ENCODE results near the gene PACRG. TPM values are rescaled to one million over a fixed set of nuclear protein-coding genes. Genes with fewer than 3 reads are reported as not detected.

The PACRG gene
- total RNA-seq, 1 experiment from 2014 or later = not detected

GRCh38 chr6:162700966-162701365 lies 26.8 kb upstream of the PACRG start:
- intact Hi-C loops (cut with micrococcal nuclease; ENCODE audit: unreplicated experiment) = no loop called here
- Mint-ChIP-seq H3K36me3 (ENCODE audit: insufficient read depth, unreplicated experiment) (no peaks in the 10 kb centered on the region), H3K4me1 (ENCODE audit: low read depth, unreplicated experiment) (no peaks in the 10 kb centered on the region), H3K4me3 (ENCODE audit: unreplicated experiment) (no peak overlapping the region), H3K27ac (ENCODE audit: unreplicated experiment) (no peak overlapping the region), H3K9me3 (ENCODE audit: unreplicated experiment) (no peaks in the 10 kb centered on the region), H3K27me3 (ENCODE audit: insufficient read depth, unreplicated experiment) (no peaks in the 10 kb centered on the region)
- no peak for TF ChIP-seq CTCF (IDR thresholded peaks at IDR 0.05; ENCODE audit: insufficient read depth in 1 of 2, low read depth in 1 of 2, low read length in 1 of 2, severe bottlenecking in 1 of 2, unreplicated experiment in 1 of 2)
- no peaks in the 10 kb centered on the region for H3K9me3 ChIP-seq
- no peaks in the 10 kb centered on the region for H3K36me3 ChIP-seq (ENCODE audit: control insufficient read depth, insufficient read depth, low read length)
- POLR2A ChIA-PET = no interaction called here
- CTCF ChIA-PET = no interaction called here
- no peak overlapping the region for H3K4me3 ChIP-seq (ENCODE audit: low read depth, low read length)
- no TSS peak for BruUV-seq (replicated peaks)
- no peak for DNase-seq
- no peaks in the 10 kb centered on the region for H3K27me3 ChIP-seq (replicated peaks; ENCODE audit: control insufficient read depth, insufficient read depth, low read length)
- H3K4me1 ChIP-seq = no peaks in the 10 kb centered on the region

- Histone ChIP-seq H3K27me3 (replicated peaks; ENCODE audit: control insufficient read depth, insufficient read depth, low read length) (no peaks in the 10 kb centered on the region), H3K4me3 (ENCODE audit: low read depth, low read length) (no peak overlapping the region), H3K9me3 (no peaks in the 10 kb centered on the region), H3K36me3 (ENCODE audit: control insufficient read depth, insufficient read depth, low read length) (no peaks in the 10 kb centered on the region), H3K4me1 (no peaks in the 10 kb centered on the region)
- H3K36me3 Mint-ChIP-seq (ENCODE audit: insufficient read depth, unreplicated experiment) = no peaks in the 10 kb centered on the region
- intact Hi-C loops (cut with micrococcal nuclease; ENCODE audit: unreplicated experiment) = no loop called here
- BruUV-seq (replicated peaks) = no TSS peak
- H3K27ac Mint-ChIP-seq (ENCODE audit: unreplicated experiment) = no peak overlapping the region
- ChIA-PET POLR2A (no interaction called here), CTCF (no interaction called here)
- H3K4me1 Mint-ChIP-seq (ENCODE audit: low read depth, unreplicated experiment) = no peaks in the 10 kb centered on the region
- H3K4me3 Mint-ChIP-seq (ENCODE audit: unreplicated experiment) = no peak overlapping the region
- DNase-seq = no peak
- no peaks in the 10 kb centered on the region for H3K27me3 Mint-ChIP-seq (ENCODE audit: insufficient read depth, unreplicated experiment)
- H3K9me3 Mint-ChIP-seq (ENCODE audit: unreplicated experiment) = no peaks in the 10 kb centered on the region
- TF ChIP-seq CTCF (IDR thresholded peaks at IDR 0.05; ENCODE audit: insufficient read depth in 1 of 2, low read depth in 1 of 2, low read length in 1 of 2, severe bottlenecking in 1 of 2, unreplicated experiment in 1 of 2) = no peak
Observed at GRCh38 chr6:162701551-162701950, 26.2 kb upstream of the PACRG start.

- Histone ChIP-seq H3K27me3 (replicated peaks; ENCODE audit: control insufficient read depth, insufficient read depth, low read length) (no peaks in the 10 kb centered on the region), H3K4me1 (no peaks in the 10 kb centered on the region), H3K9me3 (no peaks in the 10 kb centered on the region), H3K4me3 (ENCODE audit: low read depth, low read length) (no peak overlapping the region), H3K36me3 (ENCODE audit: control insufficient read depth, insufficient read depth, low read length) (no peaks in the 10 kb centered on the region)
- ChIA-PET CTCF (no interaction called here), POLR2A (no interaction called here)
- Mint-ChIP-seq H3K27ac (ENCODE audit: unreplicated experiment) (no peak overlapping the region), H3K27me3 (ENCODE audit: insufficient read depth, unreplicated experiment) (no peaks in the 10 kb centered on the region), H3K9me3 (ENCODE audit: unreplicated experiment) (no peaks in the 10 kb centered on the region), H3K4me3 (ENCODE audit: unreplicated experiment) (no peak overlapping the region), H3K36me3 (ENCODE audit: insufficient read depth, unreplicated experiment) (no peaks in the 10 kb centered on the region), H3K4me1 (ENCODE audit: low read depth, unreplicated experiment) (no peaks in the 10 kb centered on the region)
- BruUV-seq (replicated peaks) = no TSS peak
- intact Hi-C loops (cut with micrococcal nuclease; ENCODE audit: unreplicated experiment) = no loop called here
- TF ChIP-seq CTCF (IDR thresholded peaks at IDR 0.05; ENCODE audit: insufficient read depth in 1 of 2, low read depth in 1 of 2, low read length in 1 of 2, severe bottlenecking in 1 of 2, unreplicated experiment in 1 of 2) = no peak
- DNase-seq = no peak
Observed at GRCh38 chr6:162702446-162702845, 25.3 kb upstream of the PACRG start.

Data from Caco-2 (cell line).